HUDEP-2 (cell line): ENCODE measurements around the gene MMP8.
"Not testable (repeated sequence)": the region's sequence is repeated elsewhere in the genome, so short reads cannot be mapped to it uniquely, and the experiment has no call there.

Source experiments
- DNase-seq, 76 experiments: peaks; one replicate each; lab custom pipeline; 2025; ENCODE audit not compliant: unreplicated experiment in 76 of 76; lab: John Stamatoyannopoulos, UW

MMP8 gene, protein sequence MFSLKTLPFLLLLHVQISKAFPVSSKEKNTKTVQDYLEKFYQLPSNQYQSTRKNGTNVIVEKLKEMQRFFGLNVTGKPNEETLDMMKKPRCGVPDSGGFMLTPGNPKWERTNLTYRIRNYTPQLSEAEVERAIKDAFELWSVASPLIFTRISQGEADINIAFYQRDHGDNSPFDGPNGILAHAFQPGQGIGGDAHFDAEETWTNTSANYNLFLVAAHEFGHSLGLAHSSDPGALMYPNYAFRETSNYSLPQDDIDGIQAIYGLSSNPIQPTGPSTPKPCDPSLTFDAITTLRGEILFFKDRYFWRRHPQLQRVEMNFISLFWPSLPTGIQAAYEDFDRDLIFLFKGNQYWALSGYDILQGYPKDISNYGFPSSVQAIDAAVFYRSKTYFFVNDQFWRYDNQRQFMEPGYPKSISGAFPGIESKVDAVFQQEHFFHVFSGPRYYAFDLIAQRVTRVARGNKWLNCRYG

DNA sequence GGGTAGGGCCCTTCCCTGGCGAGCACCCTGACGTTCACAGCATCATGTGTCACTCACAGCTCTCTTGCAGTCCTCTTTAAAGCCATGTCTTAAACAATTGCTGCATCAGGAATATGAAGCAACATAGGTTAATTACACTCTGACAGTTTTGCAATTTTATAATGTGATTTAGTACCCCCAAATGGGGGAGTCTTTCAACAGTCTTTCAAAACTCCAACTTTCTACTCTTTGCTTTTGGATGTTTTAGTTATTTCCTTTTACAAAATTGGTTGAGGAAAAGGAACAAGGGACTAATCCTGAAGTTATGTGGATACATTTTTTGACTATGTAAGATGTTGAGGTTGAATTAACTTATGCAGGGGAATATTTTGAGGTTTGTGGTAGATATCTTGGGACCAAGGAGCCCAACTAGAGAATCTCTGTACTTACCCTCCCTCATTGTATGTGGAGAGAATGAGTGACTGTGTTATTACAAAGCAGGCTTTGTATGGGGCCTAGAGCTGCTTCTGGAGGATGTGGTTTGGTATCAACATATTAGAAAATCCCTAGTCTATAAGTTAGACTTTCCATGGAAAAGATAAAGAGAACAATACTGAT lies at the start of gene MMP8:
Gene MMP8, minus strand, starts transcription at position 51 of the 597 bp plus-strand sequence. CDS start 99 bp downstream, outside the sequence.
- DNase-seq: no peak

DNA sequence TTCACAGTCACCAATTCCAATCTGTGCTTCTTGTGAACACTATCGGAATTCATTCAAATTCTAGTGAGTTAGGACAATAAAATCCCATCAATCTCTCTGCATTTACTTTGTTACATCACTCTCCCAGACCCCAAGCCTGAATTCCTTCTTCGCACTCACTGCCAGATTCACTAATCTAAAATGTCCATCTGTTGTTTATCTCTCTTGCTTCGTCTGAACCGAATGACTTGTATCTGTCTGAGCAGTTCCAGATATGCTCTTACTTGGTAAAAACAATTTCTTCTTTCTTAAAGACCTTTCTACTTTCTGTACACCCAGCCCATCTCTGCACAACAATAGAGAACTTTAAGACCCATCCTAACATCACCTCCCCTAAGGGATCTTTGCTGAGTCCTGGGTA lies 48.6 kb upstream of the MMP8 start:
- DNase-seq: no peak

DNA sequence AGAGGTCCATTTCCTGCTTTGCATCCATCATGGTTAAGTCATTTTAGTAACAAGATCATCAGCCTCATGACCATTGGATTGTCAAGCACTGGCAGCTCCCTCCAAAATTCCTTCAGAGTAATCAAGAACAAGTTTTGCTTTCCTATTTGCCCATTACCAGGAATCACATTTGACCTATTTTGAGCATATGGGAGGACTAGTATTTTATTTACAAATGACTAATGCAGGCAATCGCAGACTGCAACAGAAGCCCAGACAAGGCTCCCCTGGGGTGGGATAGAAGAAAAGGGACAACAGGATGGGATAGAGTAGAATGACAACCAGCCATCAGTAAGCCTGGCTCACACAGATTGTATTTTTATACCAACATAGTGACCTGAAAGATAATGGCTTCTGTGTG lies 46.6 kb upstream of the MMP8 start:
- DNase-seq: no peak

DNA sequence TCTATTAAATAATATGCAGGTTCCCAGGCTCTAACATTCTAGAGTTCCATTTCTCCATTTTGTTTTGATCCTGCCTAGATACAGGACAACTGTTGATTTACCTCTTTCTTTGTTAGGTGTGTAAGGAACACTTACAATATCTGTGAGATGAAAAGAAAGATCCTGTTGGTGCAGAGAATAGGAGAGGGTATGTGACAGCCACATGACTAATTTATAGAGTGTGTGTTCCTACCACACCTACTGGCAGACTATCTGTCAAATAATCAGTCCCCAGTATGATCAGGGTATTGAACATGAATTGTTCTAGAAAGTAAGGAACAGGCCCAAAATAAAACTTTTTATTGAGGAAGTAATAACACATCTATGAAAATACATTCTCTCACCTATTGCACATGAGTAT lies 45.4 kb upstream of the MMP8 start:
- no peak for DNase-seq

DNA sequence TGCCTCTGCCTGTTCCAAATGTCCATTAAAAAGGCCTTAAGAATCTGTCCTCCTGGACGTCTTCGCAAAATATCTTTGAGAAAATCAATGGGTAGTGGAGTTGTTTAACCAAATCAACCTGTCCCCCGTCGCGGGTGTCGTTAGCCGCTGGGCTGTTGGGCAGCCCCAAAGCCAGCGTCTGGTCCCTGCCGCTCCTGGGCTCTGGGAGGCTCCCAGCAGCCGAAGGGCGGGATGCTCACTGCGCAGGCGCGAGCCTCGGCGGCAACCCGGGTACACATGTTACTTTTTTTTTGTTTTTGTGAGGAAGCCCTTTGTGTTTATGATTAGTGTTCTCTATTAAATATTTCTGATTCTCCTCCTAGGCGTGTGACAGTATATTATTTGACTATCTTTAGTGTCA lies 43.0 kb upstream of the MMP8 start:
- DNase-seq: no peak

DNA sequence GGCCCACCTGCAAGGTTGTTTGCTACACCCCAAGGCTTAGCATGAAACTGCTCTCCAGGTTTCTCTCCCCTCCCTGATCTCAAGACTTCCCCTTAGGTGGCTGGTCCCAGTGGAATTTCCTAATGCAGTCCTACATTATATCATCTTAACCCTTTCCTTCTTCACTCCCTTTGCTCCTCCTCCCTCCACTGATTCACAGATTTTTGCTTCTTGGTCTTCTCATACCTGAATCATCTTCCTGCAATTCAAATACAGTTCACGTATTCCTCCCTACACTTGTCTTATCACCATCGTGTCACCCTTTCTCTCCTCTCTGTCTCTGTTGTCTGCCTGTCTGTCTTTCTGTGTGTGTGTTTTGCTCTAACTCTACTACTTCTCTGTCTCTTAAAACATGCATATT lies 38.7 kb upstream of the MMP8 start:
- no peak for DNase-seq

DNA sequence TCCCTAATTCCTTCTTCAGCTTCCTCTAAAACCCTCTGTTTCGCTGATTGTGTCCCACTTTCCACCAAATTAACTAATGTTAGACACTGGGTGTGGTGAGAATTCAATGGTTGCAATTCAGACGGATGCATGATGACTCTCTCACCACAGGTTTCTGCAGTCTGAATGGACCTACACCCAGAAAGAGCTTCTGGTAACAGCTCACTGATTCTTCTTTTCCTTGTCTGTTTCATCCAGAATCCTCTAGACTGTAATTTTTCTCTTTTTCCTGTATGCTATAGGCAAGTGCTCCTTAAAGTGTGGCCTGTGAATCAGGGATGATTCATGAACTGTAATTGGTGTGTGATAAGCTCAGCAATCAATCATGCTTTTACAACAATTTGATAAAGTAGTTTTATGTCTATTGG lies 37.6 kb upstream of the MMP8 start:
- DNase-seq: no peak

DNA sequence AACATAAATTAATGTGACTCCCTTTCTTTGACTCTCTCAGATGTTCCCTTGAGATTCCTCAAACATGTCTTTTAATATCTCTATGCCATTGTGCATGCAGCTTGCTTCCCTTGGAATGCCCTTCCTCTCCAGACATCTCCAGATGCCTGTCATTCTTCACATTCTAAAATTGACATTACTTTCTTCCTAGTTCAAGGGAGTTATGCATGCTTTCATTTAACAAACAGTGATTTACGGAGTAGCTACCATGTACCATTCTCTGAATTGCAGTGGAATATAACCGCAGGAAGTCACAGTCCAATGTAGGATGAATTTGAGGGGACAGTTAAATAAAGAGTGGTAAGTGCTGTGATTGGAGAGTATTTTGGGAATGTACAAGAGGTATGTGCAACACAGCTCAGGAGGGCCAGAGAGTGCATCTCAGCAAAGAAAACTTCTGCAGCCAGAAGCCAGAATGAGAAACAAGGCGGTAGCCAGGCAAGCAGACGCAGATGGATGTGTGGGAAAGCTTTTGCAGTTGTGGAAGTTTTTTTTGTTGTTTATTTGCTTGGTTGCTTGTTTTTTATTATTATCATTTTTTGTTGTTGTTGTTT lies 37.0 kb upstream of the MMP8 start:
- DNase-seq: no peak

DNA sequence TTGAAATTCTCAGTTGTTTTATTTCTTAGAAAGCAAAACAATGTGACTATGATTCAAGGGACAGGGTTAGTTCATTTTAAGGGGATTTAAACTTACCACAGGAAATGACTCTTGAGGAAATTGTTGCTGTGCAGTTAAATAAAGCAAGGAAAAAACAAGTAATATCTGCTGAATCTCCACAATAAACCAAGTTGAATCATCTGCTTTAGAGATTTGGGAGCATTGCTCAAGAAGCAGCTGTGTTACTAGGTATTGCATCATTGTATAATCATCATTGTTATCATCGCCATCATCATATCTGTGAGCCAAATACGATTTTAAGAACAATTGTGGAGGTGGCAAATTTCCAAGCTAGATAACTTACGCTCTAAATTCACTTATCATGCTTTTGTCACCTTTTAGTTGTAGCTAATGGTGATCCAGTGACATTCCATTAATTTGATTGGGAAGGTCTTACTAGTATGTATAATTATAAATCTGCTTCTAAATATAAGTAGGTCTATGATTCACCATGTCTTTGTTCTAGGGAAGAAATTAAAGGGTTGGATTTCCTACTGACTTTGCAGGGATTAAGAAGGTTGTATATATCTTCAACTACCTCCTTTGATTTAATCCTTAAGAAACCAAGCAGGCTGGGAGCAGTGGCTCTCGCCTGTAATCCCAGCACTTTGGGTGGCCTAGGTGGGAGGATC lies 35.7 kb upstream of the MMP8 start:
- no peak for DNase-seq

DNA sequence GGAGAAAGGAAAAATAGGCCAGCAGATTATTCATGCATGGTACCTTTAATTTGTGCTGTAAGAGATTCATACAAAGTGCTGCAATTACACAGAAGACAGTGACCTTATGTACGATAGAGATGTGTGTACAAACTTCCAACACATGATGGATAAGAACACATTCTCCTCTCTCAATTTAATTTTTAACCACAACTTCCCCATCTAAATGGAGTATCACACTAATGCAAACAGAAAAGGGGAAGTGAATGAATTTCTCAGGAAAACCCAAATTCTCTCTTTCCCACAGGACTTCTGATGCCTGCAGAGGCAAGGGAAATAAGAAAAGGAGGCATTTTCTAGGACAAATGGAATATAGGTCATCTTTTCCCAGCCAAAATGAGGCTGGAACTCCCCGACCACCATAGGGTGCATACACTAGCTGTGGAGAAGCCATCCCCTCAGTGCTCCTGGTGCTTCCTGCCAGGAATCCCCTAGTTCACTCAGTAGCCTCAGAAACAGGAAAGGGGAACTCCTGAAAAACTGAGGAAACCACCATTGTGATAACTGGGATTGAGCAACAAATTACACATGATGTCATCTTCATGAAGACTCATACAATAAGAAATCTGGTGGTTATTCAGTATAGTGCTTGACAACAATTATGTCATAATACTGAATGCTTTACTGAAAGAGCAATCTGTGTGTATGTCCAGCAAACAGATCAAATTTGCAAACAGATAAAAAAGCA lies 33.2 kb upstream of the MMP8 start:
- DNase-seq: no peak

DNA sequence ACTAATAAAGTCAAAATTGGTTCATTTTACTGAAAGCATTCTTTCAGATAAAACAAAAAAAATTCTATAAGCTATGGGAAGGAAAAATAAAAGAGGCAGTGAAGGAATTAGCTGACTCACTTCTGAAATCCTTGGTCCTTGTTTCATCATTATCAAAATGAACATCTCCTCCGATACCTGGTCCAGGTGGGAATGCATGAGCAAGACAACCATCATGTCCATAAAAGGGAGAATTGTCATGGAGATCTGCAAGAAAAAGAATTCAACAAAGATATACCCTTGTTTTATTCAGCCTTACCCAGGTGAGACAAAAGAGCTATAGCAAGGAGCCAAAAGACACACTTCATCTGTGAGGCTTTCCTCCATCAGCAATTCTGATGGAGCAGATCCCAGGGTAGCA lies 28.5 kb upstream of the MMP8 start:
- no peak for DNase-seq

DNA sequence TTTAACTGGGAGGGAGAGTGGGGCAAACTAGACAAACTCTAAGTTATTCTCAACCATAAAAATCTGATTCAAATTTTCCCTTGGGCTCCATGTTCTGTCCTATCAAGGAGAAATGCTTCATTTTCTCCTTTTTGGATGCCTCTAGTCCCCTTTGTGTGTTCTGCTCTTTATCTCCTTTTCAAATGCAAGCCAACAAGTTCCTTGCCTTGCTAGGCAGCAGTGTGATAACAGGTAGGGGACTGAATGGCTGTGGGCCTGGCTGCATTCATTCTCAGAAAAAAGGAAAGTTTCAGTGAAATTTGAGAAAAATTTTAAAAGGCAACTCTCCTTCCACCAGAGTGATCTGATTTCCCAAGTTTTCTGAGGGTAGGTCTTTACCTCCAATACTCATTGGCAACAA lies 26.9 kb upstream of the MMP8 start:
- DNase-seq: no peak

DNA sequence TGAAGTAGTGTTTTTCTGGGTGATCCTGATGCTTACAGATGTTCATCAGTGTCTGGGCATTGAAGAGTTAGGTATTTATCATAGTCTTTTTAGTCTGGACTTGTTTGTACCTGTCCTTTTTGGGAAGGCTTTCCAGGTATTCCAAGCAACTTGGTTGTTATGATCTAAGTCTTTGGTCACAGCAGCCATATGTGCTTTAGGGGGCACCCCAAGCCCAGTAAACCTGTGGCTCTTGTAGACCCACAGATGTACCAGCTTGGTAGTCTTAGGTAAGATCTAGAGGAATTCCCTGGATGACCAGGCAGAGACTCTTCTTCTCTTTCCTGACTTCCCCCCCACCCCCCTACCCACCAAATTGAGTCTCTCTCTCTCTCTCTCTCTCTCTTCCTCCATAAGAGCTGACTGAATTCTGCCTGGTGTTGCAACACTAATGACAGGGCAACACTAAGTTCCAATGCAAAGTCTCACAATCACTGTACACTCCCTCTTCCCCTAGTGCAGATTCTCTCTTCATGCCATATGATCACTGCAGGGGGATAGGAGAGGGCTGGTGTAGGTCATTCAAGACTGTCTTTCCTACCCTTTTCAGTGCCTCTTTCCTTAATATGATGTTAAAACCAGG lies 24.5 kb upstream of the MMP8 start:
- no peak for DNase-seq

DNA sequence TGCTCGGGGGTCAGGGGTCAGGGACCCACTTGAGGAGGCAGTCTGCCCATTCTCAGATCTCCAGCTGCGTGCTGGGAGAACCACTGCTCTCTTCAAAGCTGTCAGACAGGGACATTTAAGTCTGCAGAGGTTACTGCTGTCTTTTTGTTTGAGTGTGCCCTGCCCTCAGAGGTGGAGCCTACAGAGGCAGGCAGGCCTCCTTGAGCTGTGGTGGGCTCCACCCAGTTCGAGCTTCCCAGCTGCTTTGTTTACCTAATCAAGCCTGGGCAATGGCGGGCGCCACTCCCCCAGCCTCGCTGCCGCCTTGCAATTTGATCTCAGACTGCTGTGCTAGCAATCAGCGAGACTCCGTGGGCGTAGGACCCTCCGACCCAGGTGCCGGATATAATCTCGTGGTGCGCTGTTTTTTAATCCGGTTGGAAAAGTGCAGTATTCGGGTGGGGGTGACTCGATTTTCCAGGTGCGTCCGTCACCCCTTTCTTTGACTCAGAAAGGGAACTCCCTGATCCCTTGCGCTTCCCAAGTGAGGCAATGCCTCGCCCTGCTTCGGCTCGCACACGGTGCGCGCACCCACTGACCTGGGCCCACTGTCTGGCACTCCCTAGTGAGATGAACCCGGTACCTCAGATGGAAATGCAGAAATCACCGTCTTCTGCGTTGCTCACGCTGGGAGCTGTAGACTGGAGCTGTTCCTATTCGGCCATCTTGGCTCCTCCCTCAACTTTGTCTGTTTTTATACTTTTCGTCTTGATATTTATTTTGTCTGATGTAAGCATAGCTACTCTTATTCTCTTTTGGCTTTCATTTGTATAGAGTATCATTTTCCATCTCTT lies 22.2 kb upstream of the MMP8 start:
- DNase-seq: not testable (repeated sequence)

DNA sequence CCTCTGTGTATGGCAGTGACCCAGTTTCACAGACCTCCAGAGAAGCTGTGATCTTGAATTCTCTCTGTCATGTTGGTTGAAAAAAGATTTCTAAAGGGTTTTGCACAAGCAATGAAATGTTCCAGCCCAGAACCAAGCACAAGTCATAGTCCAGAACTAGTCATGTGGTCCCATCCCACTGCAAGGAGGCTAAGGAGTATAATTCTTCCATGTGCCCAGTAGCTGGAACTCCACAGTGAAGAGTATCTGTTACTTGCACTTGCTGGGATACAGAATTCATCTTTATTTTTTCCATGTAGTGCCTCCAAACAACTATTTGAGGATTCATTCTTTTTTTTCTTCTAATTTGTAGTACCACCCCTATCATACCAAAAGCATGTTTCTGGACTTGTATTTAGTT lies 9.9 kb upstream of the MMP8 start:
- no peak for DNase-seq

DNA sequence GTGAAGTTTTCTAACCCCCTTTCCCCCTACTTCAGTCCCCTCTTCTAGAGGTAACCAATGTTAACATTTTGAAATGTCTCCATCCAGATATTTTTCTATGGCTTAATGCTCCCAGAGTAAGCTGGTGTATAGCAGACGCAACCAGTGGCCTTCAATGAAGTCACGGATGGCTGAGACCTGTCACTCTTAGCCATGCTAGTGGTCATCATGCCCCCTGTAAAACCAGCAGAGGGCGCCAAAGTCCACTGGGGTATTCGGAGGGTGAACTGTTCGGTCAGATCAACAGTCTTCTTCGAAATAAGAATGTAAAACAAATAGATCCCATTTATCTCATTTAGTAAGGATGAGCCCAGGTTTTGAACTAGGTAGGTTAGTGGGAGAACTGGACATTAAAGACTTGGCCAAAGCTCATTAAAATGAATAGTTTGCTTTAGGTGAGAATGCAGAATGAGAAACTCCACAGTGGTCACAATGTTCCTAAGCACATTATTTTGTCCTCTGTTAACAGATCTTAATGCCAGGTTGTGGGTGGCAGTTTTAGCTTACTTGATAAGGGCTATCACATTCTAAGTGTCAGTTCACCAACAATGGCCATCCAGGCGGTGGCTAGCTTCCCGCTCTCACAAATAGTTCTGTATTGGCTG lies 8.6 kb upstream of the MMP8 start:
- peak in 59 of 76 experiments; percentile 3 to 70 (median 34) for DNase-seq

DNA sequence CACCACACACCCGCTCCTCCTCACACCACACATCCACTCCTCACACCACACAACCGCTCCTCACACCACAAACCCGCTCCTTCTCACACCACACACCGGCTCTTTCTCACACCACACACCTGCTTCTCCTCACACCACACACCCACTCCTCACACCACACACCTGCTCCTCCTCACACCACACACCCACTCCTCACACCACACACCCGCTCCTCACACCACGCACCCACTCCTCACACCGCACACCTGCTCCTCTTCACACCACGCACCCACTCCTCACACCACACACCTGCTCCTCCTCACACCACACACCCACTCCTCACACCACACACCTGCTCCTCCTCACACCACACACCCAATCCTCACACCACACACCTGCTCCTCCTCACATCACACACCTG lies 6.2 kb upstream of the MMP8 start:
- not testable (repeated sequence) for DNase-seq

DNA sequence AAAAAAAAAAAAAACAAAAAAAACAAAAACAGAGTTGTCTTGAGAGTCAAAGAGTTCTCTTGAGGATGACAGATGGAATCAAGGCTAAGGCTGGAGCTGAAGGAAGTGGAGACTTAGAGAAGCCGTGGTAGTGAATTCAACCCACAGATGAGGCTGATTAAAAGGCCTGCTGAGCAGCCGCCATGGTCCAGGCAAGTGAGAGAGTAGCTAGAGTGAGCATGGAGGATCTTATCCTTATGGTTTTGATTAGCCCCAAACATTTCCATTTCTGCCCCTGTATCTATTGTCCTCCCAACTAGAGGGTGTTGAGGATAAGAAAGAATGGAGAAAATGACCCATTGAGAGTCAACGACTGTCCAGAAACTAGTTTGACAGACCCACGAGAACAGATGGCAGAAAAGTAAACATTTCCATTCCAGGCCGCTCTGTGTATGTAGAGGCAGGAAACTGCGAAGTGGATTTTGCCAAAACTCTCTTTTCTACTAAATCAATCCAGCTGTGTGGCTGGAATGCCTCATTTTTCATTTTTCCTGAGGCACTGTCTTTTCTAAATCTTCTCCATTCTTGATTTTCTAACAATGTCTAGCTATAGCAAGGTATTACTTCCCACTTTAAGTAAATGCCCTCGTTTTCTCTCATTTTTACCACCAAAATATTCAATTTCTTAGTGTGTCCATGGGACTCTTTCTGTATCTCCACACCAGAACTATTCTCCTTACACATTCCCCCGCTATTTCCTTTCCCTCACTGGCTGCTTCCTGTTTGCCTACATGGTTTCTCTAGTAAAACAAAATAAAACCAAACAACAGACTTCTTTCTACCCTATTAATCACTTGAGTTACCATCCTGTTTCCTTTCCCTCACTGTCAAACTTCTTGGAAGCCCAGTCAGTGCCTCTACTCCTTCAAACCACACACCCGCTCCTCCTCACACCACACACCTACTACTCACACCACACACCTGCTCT lies 5.4 kb upstream of the MMP8 start:
- DNase-seq: no peak
